CD4-positive, alpha-beta memory T cell (primary cell): ENCODE data around the gene ITSN2. TPM values are rescaled to one million over a fixed set of nuclear protein-coding genes. Genes with fewer than 3 reads are reported as not detected.
"Not testable (repeated sequence)": the region's sequence is repeated elsewhere in the genome, so short reads cannot be mapped to it uniquely, and the experiment has no call there.

Experiments
- CTCF ChIA-PET: fragments of 350-600 bp; sonication (Branson Sonifier 250); formaldehyde crosslinking; loops from one replicate; lab custom pipeline; 2021; ENCODE audit warnings: inconsistent platforms; ENCODE audit not compliant: partially characterized antibody; lab: Charles Lee
- POLR2A ChIA-PET: fragments of 350-600 bp; sonication (Branson Sonifier 250); formaldehyde crosslinking; loops from one replicate; lab custom pipeline; 2021; ENCODE audit not compliant: partially characterized antibody; lab: Charles Lee
- DNase-seq, 5 donors: peaks; one replicate each; pipeline versions ENCODE4 v3.0.0 to v3.0.0-alpha.2; 2020 to 2022; ENCODE audit warnings: mixed read lengths in 1 of 5
- H3K27ac ChIP-seq: one replicate; pipeline ENCODE4 v1.7.0; 2013; ENCODE audit warnings: low read depth, low read length
- H3K27me3 ChIP-seq: 2 replicates; pipeline ENCODE4 v1.7.0; 2013; ENCODE audit warnings: mild to moderate bottlenecking, low read length, moderate library complexity; ENCODE audit not compliant: insufficient read depth
- H3K36me3 ChIP-seq: 2 replicates; pipeline ENCODE4 v1.7.0; 2013; ENCODE audit warnings: mild to moderate bottlenecking, low read length, moderate library complexity; ENCODE audit not compliant: insufficient read depth
- H3K4me1 ChIP-seq: 2 replicates; pipeline ENCODE4 v1.7.0; 2013; ENCODE audit warnings: mild to moderate bottlenecking, low read length, moderate library complexity; ENCODE audit not compliant: insufficient read depth
- H3K4me3 ChIP-seq, 2 donors: one replicate each; pipeline ENCODE4 v1.7.0; 2013; ENCODE audit warnings: low read length in 2 of 2, mild to moderate bottlenecking in 1 of 2
- H3K9me3 ChIP-seq, 2 donors: one replicate each; pipeline ENCODE4 v1.7.0; 2013; ENCODE audit warnings: low read length in 2 of 2, control low read depth in 1 of 2; ENCODE audit not compliant: control insufficient read depth in 1 of 2
- H3K27ac Mint-ChIP-seq, 7 donors: one replicate each; pipeline ENCODE4 v1.8.0; 2020 to 2021; ENCODE audit warnings: mixed read lengths in 7 of 7, mild to moderate bottlenecking in 6 of 7, inconsistent platforms in 3 of 7, moderate library complexity in 3 of 7
- H3K27me3 Mint-ChIP-seq, 2 donors: one replicate each; pipeline ENCODE4 v1.8.0; 2020 to 2021; ENCODE audit warnings: mixed read lengths in 2 of 2
- H3K36me3 Mint-ChIP-seq, 2 donors: one replicate each; pipeline ENCODE4 v1.8.0; 2020 to 2021; ENCODE audit warnings: mixed read lengths in 2 of 2, inconsistent platforms in 1 of 2, mild to moderate bottlenecking in 1 of 2
- H3K4me1 Mint-ChIP-seq, 4 donors: one replicate each; pipeline ENCODE4 v1.8.0; 2020 to 2021; ENCODE audit warnings: mixed read lengths in 4 of 4, mild to moderate bottlenecking in 1 of 4
- H3K4me3 Mint-ChIP-seq, 8 donors: one replicate each; pipeline ENCODE4 v1.8.0; 2020 to 2021; ENCODE audit warnings: mixed read lengths in 8 of 8, mild to moderate bottlenecking in 7 of 8, moderate library complexity in 6 of 8, inconsistent platforms in 3 of 8
- H3K9me3 Mint-ChIP-seq, 8 donors: one replicate each; pipeline ENCODE4 v1.8.0; 2020 to 2021; ENCODE audit warnings: mixed read lengths in 8 of 8, mild to moderate bottlenecking in 5 of 8, inconsistent platforms in 3 of 8, moderate library complexity in 1 of 8
- intact Hi-C: fragments of 100-400 bp; cut with micrococcal nuclease; formaldehyde crosslinking; loops from one replicate; pipeline ENCODE4 v1.15.1; 2023
- polyA plus RNA-seq, 2 donors: library from polyadenylated mRNA; unstranded; fragments of 300-500 nt; fragmentation: Illumina TruSeq; gene quantifications; one replicate each; pipeline ENCODE4 v1.2.3, GENCODE V29; 2021
- total RNA-seq, 2 experiments: library from RNA; stranded (reverse); gene quantifications; one replicate each; pipeline ENCODE4 v1.2.3, GENCODE V29; 2021

ITSN2 gene
- total and polyA plus RNA-seq, 4 experiments from 2014 or later, result 39.8 to 135 (median 102) TPM

GRCh38 chr2:24204505-24204904, 155.8 kb downstream of the ITSN2 start:
- ChIA-PET CTCF (no interaction called here), POLR2A (no interaction called here)
- peaks cover 0 to 8% (median 1%) of the 10 kb centered on the region in 8 donors for H3K9me3 Mint-ChIP-seq
- no peaks in the 10 kb centered on the region for H3K4me1 ChIP-seq
- no peak overlapping the region for H3K27ac ChIP-seq
- H3K36me3 ChIP-seq, result peaks cover 57% of the 10 kb centered on the region
- no peak overlapping the region for H3K4me3 Mint-ChIP-seq
- intact Hi-C loops, result no loop called here
- H3K36me3 Mint-ChIP-seq, result peaks cover 84 to 86% of the 10 kb centered on the region in 2 donors
- H3K4me1 Mint-ChIP-seq, result no peaks in the 10 kb centered on the region
- H3K4me3 ChIP-seq, result no peak overlapping the region
- H3K27me3 Mint-ChIP-seq, result no peaks in the 10 kb centered on the region
- no peak overlapping the region for H3K27ac Mint-ChIP-seq
- no peaks in the 10 kb centered on the region for H3K27me3 ChIP-seq
- H3K9me3 ChIP-seq, result no peaks in the 10 kb centered on the region
- no peak for DNase-seq

GRCh38 chr2:24203787-24204150, 156.6 kb downstream of the ITSN2 start:
- H3K4me3 Mint-ChIP-seq, result no peak overlapping the region
- no peaks in the 10 kb centered on the region for H3K4me1 Mint-ChIP-seq
- no peak overlapping the region for H3K27ac Mint-ChIP-seq
- ChIA-PET CTCF (no interaction called here), POLR2A (no interaction called here)
- no peak overlapping the region for H3K27ac ChIP-seq
- H3K27me3 Mint-ChIP-seq, result no peaks in the 10 kb centered on the region
- intact Hi-C loops, result no loop called here
- H3K9me3 ChIP-seq, result no peaks in the 10 kb centered on the region
- H3K36me3 Mint-ChIP-seq, result peaks cover 82 to 83% of the 10 kb centered on the region in 2 donors
- H3K4me1 ChIP-seq, result no peaks in the 10 kb centered on the region
- peaks cover 49% of the 10 kb centered on the region for H3K36me3 ChIP-seq
- H3K4me3 ChIP-seq, result no peak overlapping the region
- DNase-seq, result no peak
- peaks cover 0 to 12% (median 5%) of the 10 kb centered on the region in 8 donors for H3K9me3 Mint-ChIP-seq
- H3K27me3 ChIP-seq, result no peaks in the 10 kb centered on the region

- Mint-ChIP-seq H3K27ac (no peak overlapping the region), H3K4me1 (no peaks in the 10 kb centered on the region), H3K36me3 (peaks cover 77 to 78% of the 10 kb centered on the region in 2 donors), H3K4me3 (no peak overlapping the region), H3K9me3 (peaks cover 0 to 18% (median 6%) of the 10 kb centered on the region in 8 donors), H3K27me3 (no peaks in the 10 kb centered on the region)
- CTCF ChIA-PET, result interaction anchor here (0.7 to 0.8 kb wide), 2 partner anchors 277 to 655 kb away, joined by 3 read pairs; no protein-coding TSS in a partner anchor
- Histone ChIP-seq H3K27ac (no peak overlapping the region), H3K4me1 (no peaks in the 10 kb centered on the region), H3K27me3 (no peaks in the 10 kb centered on the region), H3K4me3 (no peak overlapping the region), H3K36me3 (peaks cover 44% of the 10 kb centered on the region), H3K9me3 (no peaks in the 10 kb centered on the region)
- no peak for DNase-seq
- POLR2A ChIA-PET, result no interaction called here
- intact Hi-C loops, result no loop called here
Observed at GRCh38 chr2:24203029-24203786, 157.1 kb downstream of the ITSN2 start.

GRCh38 chr2:24200799-24201198, 159.5 kb downstream of the ITSN2 start:
- H3K36me3 Mint-ChIP-seq, result peaks cover 56 to 59% of the 10 kb centered on the region in 2 donors
- H3K27ac Mint-ChIP-seq, result peak overlapping the region in 1 of 7 donors; percentile 32
- H3K9me3 Mint-ChIP-seq, result peaks cover 0 to 31% (median 16%) of the 10 kb centered on the region in 8 donors
- no peak overlapping the region for H3K4me3 ChIP-seq
- intact Hi-C loops, result no loop called here
- H3K36me3 ChIP-seq, result peaks cover 28% of the 10 kb centered on the region
- DNase-seq, result no peak
- no peaks in the 10 kb centered on the region for H3K27me3 ChIP-seq
- H3K27me3 Mint-ChIP-seq, result no peaks in the 10 kb centered on the region
- H3K9me3 ChIP-seq, result no peaks in the 10 kb centered on the region
- CTCF ChIA-PET, result no interaction called here
- POLR2A ChIA-PET, result no interaction called here
- no peak overlapping the region for H3K4me3 Mint-ChIP-seq
- H3K27ac ChIP-seq, result no peak overlapping the region
- H3K4me1 Mint-ChIP-seq, result no peaks in the 10 kb centered on the region
- H3K4me1 ChIP-seq, result no peaks in the 10 kb centered on the region

GRCh38 chr2:24199968-24200590, 160.3 kb downstream of the ITSN2 start:
- no peak overlapping the region for H3K4me3 ChIP-seq
- CTCF ChIA-PET, result no interaction called here
- H3K4me1 ChIP-seq, result no peaks in the 10 kb centered on the region
- H3K4me1 Mint-ChIP-seq, result no peaks in the 10 kb centered on the region
- H3K36me3 Mint-ChIP-seq, result peaks cover 48 to 52% of the 10 kb centered on the region in 2 donors
- H3K27ac Mint-ChIP-seq, result peak overlapping the region in 1 of 7 donors; percentile 25
- H3K27me3 ChIP-seq, result no peaks in the 10 kb centered on the region
- POLR2A ChIA-PET, result no interaction called here
- intact Hi-C loops, result no loop called here
- peaks cover 0 to 36% (median 18%) of the 10 kb centered on the region in 8 donors for H3K9me3 Mint-ChIP-seq
- H3K27me3 Mint-ChIP-seq, result no peaks in the 10 kb centered on the region
- peaks cover 21% of the 10 kb centered on the region for H3K36me3 ChIP-seq
- H3K9me3 ChIP-seq, result no peaks in the 10 kb centered on the region
- H3K27ac ChIP-seq, result no peak overlapping the region
- peak overlapping the region in 1 of 8 donors; percentile 2 for H3K4me3 Mint-ChIP-seq
- no peak for DNase-seq

- intact Hi-C loops, H3K36me3 ChIP-seq, H3K27me3 Mint-ChIP-seq, H3K4me3 Mint-ChIP-seq, CTCF ChIA-PET, H3K4me1 Mint-ChIP-seq, DNase-seq, H3K27ac Mint-ChIP-seq, H3K9me3 ChIP-seq, H3K27ac ChIP-seq, H3K4me3 ChIP-seq, H3K27me3 ChIP-seq, H3K4me1 ChIP-seq, POLR2A ChIA-PET: not testable (repeated sequence)
- H3K36me3 Mint-ChIP-seq, result peaks cover 24 to 26% of the 10 kb centered on the region in 2 donors
- peaks cover 0 to 40% (median 21%) of the 10 kb centered on the region in 8 donors for H3K9me3 Mint-ChIP-seq
Observed at GRCh38 chr2:24197213-24197612, 163.1 kb downstream of the ITSN2 start.

- POLR2A ChIA-PET, result no interaction called here
- H3K4me1 Mint-ChIP-seq, result no peaks in the 10 kb centered on the region
- CTCF ChIA-PET, result no interaction called here
- H3K27ac Mint-ChIP-seq, result no peak overlapping the region
- no peaks in the 10 kb centered on the region for H3K36me3 ChIP-seq
- no peak overlapping the region for H3K4me3 ChIP-seq
- no peaks in the 10 kb centered on the region for H3K27me3 ChIP-seq
- no peaks in the 10 kb centered on the region for H3K27me3 Mint-ChIP-seq
- H3K4me3 Mint-ChIP-seq, result no peak overlapping the region
- no peak overlapping the region for H3K27ac ChIP-seq
- DNase-seq, result no peak
- peaks cover 0 to 16% (median 12%) of the 10 kb centered on the region in 8 donors for H3K9me3 Mint-ChIP-seq
- H3K36me3 Mint-ChIP-seq, result peaks cover 4 to 15% of the 10 kb centered on the region in 2 donors
- H3K4me1 ChIP-seq, result no peaks in the 10 kb centered on the region
- intact Hi-C loops, result no loop called here
- no peaks in the 10 kb centered on the region for H3K9me3 ChIP-seq
Observed at GRCh38 chr2:24191848-24192247, 168.5 kb downstream of the ITSN2 start.
